Adrenal gland (tissue), 12 donors: ENCODE data around the gene INTS3. TPM values are rescaled to one million over a fixed set of nuclear protein-coding genes. Genes with fewer than 3 reads are reported as not detected.

Experiments used
- DNase-seq, 7 donors: peaks; one replicate each; pipeline ENCODE4 v3.0.0-alpha.2; 2019 to 2020
- H3K27ac ChIP-seq, 5 donors: fragments of 200-600 bp; sonication (generic) in 4 of 5; 1 replicate in 3 of 5; 2 replicates in 2 of 5; pipeline versions ENCODE4 v1.5.1 to v1.8.0; 2016 to 2020; ENCODE audit warnings: mild to moderate bottlenecking in 1 of 5
- H3K27me3 ChIP-seq: fragments of 200-600 bp; 2 replicates; pipeline ENCODE4 v1.8.0; 2021
- H3K36me3 ChIP-seq, 2 donors: fragments of 200-600 bp; replicated peaks in 1 of 2; 1 replicate in 1 of 2; 2 replicates in 1 of 2; pipeline versions ENCODE4 v1.5.1 to v1.8.0; 2018 to 2022
- H3K4me1 ChIP-seq, 2 donors: fragments of 200-600 bp; replicated peaks in 1 of 2; 1 replicate in 1 of 2; 2 replicates in 1 of 2; pipeline versions ENCODE4 v1.5.1 to v1.8.0; 2018 to 2021
- H3K4me3 ChIP-seq, 4 donors: fragments of 200-600 bp; sonication (generic) in 3 of 4; one replicate each; pipeline ENCODE4 v1.5.1; 2016 to 2018
- H3K9me3 ChIP-seq, 3 donors: fragments of 200-600 bp; sonication (generic) in 1 of 3; replicated peaks in 1 of 3; 1 replicate in 2 of 3; 2 replicates in 1 of 3; pipeline versions ENCODE4 v1.5.1 to v1.8.0; 2016 to 2021
- POLR2A ChIP-seq, 2 donors: fragments of 450-650 bp; IDR thresholded peaks; one replicate each; pipeline ENCODE4 v1.6.1; 2017; ENCODE audit warnings: antibody characterized with exemption in 2 of 2, mild to moderate bottlenecking in 2 of 2, moderate library complexity in 1 of 2
- WGBS, 4 donors: extraction: QIAGEN DNeasy Blood & Tissue Kit in 2 of 4; methylation state at CpG; one replicate each; pipeline versions ENCODE4 v1.1.5 to v1.1.7; 2013 to 2017; 5-methylcytosine and 5-hydroxymethylcytosine counted together
- intact Hi-C, 2 donors: fragments of 100-400 bp; cut with DNase I; formaldehyde crosslinking; loops; one replicate each; pipeline versions ENCODE4 v1.14.1 to v1.15.0; 2022 to 2023
- polyA plus RNA-seq, 3 donors: library from polyadenylated mRNA; stranded (reverse); fragments of 200-250 nt in 2 of 3; fragments of 350-450 nt in 1 of 3; fragmentation: Illumina TruSeq in 1 of 3; extraction: RNeasy Lipid Tissue Mini Kit (QIAGEN cat#74804) in 1 of 3; gene quantifications; one replicate each; pipeline ENCODE4 v1.2.3, GENCODE V29; 2013 to 2014
- total RNA-seq, 9 donors: library from RNA; depleted of rRNA in 4 of 9; stranded (reverse); fragments of >200 nt in 4 of 9; fragments of 120-200 nt in 1 of 9; fragmentation: NEBNext Ultra II Directional in 1 of 9; extraction: Animal tissue kit (Norgen Biotek cat#: 25700) in 1 of 9; gene quantifications; one replicate each; pipeline versions ENCODE4 v1.1.0 to v1.2.4, GENCODE V29; 2013 to 2023
- TF ChIP-seq, protein P1 (sequence below), 6 experiments: fragments of 450-650 bp in 4 of 6; fragments of 200-600 bp in 2 of 6; sonication (generic) in 1 of 6; IDR thresholded peaks; 1 replicate in 5 of 6; 2 replicates in 1 of 6; pipeline versions ENCODE4 v1.5.1 to v1.8.0; 2016 to 2021; ENCODE audit warnings: antibody characterized with exemption in 6 of 6, mild to moderate bottlenecking in 2 of 6, moderate library complexity in 1 of 6
- donor health status: healthy with polysubstance abuse.
- donor health status: Bipolar disorder and iron deficiency.
- donor health status: DM: yes; HTN: yes; CAD: no.
- donor health status: DM: no; HTN: no; CAD: no.
- donor health status: DM: no; HTN: no; CAD: no.
- donor health status: DM: yes; HTN: yes; CAD: no.

The INTS3 gene
- total and polyA plus RNA-seq, 12 donors, result 40.7 to 148 (median 61.2) TPM

DNA sequence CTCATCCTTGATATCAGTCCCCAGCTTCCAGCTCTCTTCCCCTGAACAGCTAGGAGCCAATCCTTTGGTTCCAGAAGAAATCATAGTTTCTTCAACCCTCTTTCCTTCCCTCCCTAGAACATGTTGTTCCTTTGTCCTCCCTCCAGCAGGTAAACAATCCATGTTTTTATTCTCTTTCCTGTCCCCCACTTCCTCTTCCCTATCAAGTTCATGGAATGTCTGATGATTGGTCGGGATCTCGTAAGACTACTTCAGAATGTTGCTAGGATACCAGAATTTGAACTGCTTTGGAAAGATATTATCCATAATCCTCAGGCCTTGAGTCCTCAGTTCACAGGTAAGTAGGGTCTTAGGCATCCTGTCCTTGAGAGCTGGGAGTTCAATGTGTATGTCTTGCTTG is 24.2 kb downstream of the INTS3 start:
- Histone ChIP-seq H3K36me3 (peaks cover 0 to 91% of the 10 kb centered on the region in 2 donors), H3K4me1 (peaks cover 8 to 12% of the 10 kb centered on the region in 2 donors), H3K9me3 (no peaks in the 10 kb centered on the region), H3K27me3 (no peaks in the 10 kb centered on the region), H3K4me3 (no peak overlapping the region), H3K27ac (peak overlapping the region in 4 of 5 donors; percentile 27 to 67 (median 46))
- intact Hi-C loops, result loop anchor here in 1 of 2 donors (5.0 kb wide), 1 partner anchor 70 kb away; no protein-coding TSS in a partner anchor
- WGBS, 4 donors, result 72 to 98% (median 80%) methylated on average over 2 of the region's 2 CpGs
- TF ChIP-seq, protein P1, sequence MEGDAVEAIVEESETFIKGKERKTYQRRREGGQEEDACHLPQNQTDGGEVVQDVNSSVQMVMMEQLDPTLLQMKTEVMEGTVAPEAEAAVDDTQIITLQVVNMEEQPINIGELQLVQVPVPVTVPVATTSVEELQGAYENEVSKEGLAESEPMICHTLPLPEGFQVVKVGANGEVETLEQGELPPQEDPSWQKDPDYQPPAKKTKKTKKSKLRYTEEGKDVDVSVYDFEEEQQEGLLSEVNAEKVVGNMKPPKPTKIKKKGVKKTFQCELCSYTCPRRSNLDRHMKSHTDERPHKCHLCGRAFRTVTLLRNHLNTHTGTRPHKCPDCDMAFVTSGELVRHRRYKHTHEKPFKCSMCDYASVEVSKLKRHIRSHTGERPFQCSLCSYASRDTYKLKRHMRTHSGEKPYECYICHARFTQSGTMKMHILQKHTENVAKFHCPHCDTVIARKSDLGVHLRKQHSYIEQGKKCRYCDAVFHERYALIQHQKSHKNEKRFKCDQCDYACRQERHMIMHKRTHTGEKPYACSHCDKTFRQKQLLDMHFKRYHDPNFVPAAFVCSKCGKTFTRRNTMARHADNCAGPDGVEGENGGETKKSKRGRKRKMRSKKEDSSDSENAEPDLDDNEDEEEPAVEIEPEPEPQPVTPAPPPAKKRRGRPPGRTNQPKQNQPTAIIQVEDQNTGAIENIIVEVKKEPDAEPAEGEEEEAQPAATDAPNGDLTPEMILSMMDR (IDR thresholded peaks at IDR 0.05), result no peak
- TF ChIP-seq POLR2A (IDR thresholded peaks at IDR 0.05), result no peak
- no peak for DNase-seq

DNA sequence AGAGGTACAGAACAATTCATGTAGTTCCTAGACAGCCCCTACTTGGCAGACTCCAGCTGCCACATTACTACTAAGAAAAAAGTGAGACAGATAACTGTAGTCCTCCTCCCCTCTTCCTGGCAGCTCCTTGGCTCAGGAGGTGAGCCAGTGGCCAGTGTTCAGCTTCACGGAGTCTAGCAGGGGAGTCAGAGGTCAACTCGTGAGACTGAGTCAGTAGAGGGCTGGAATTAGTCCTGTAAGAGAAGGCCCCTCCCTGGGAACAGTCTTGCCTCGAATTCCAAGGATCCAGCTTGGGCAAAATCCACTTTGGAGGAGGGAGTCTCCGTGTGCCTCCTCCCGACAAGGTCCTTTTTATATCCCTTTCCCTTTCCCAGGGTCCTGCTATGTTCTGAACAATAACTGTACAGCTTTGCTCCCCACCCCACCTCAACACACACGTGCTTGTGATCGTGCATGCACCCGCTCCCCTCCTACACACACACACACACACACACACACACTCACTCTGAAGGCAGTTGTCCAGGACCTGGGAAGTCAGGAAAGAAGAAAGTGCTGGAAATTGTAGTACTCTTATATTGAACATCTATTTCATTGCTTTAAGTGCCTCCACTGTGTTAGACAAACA is 24.8 kb downstream of the INTS3 start:
- intact Hi-C loops, result loop anchor here in 1 of 2 donors (5.0 kb wide), 1 partner anchor 70 kb away; no protein-coding TSS in a partner anchor
- DNase-seq, result peak; percentile 59 to 86 (median 79)
- H3K36me3 ChIP-seq, result peaks cover 0 to 91% of the 10 kb centered on the region in 2 donors
- H3K4me3 ChIP-seq, result no peak overlapping the region
- WGBS, 4 donors, result 37 to 58% (median 52%) methylated on average over 5 to 8 of the region's 8 CpGs
- H3K27ac ChIP-seq, result peak overlapping the region in 4 of 5 donors; percentile 27 to 67 (median 46)
- peaks cover 8 to 12% of the 10 kb centered on the region in 2 donors for H3K4me1 ChIP-seq
- H3K9me3 ChIP-seq, result no peaks in the 10 kb centered on the region
- peak in 1 of 2 donors; percentile 37 for TF ChIP-seq POLR2A (IDR thresholded peaks at IDR 0.05)
- TF ChIP-seq, protein P1 (IDR thresholded peaks at IDR 0.05), result no peak
- no peaks in the 10 kb centered on the region for H3K27me3 ChIP-seq

DNA sequence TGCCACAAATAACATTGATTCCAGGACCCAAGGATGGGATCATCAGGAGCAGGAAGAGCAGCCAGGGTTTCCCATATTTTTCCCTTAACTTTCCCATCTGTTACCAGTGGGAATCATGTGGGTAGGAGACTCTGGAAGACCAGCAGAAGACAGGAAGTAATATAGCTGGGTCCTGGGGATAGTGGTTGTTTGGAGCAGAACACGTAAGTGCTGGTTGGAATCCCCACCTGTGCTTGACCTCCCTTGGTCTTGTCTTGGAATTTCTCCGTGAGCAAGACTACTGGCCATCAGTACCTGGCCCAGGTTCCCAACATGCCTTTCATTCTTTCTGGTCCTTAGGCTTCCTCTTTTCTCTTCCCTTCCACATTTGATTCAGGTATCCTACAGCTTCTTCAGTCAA is 26.4 kb downstream of the INTS3 start:
- intact Hi-C loops, result loop anchor here in 1 of 2 donors (5.0 kb wide), 1 partner anchor 72 kb away; no protein-coding TSS in a partner anchor
- peaks cover 0 to 94% of the 10 kb centered on the region in 2 donors for H3K36me3 ChIP-seq
- no peak overlapping the region for H3K27ac ChIP-seq

DNA sequence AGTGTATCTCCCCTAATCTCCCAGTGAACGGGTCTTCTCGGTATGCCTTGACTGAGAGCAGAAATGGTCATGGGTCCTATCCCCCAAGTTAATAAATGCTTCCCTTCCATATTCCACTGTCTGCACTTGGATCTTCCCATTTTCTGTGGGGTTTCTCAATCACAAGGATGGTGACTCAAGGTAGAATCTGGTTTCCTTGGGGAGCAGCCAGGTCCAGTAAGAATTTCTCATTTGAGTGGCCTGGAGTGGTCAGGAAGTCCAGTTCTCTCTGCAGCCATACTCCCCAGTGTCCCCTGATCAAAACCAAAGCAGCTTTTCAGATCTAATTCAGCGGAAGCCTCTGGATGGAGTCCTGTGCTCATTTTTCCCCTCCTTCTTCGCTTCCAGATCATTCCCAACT is 32.6 kb downstream of the INTS3 start:
- H3K27me3 ChIP-seq, result no peaks in the 10 kb centered on the region
- no peak overlapping the region for H3K27ac ChIP-seq
- H3K4me3 ChIP-seq, result no peak overlapping the region
- TF ChIP-seq, protein P1 (IDR thresholded peaks at IDR 0.05), result no peak
- TF ChIP-seq POLR2A (IDR thresholded peaks at IDR 0.05), result no peak
- peaks cover 0 to 92% of the 10 kb centered on the region in 2 donors for H3K36me3 ChIP-seq
- intact Hi-C loops, result loop anchor here (5.0 to 10.0 kb wide), 2 partner anchors 78 to 246 kb away; no protein-coding TSS in a partner anchor
- no peaks in the 10 kb centered on the region for H3K9me3 ChIP-seq
- no peaks in the 10 kb centered on the region for H3K4me1 ChIP-seq
- DNase-seq, result peak in 1 of 7 donors; percentile 39
- 86 to 98% (median 93%) methylated on average over 4 of the region's 4 CpGs for WGBS, 4 donors

More for the DNA sequence above, 26.4 kb downstream of the INTS3 start:
- Histone ChIP-seq H3K4me1 (peaks cover 8 to 11% of the 10 kb centered on the region in 2 donors), H3K9me3 (no peaks in the 10 kb centered on the region), H3K27me3 (no peaks in the 10 kb centered on the region), H3K4me3 (no peak overlapping the region)
- no peak for DNase-seq
- TF ChIP-seq, protein P1 (IDR thresholded peaks at IDR 0.05), result no peak
- TF ChIP-seq POLR2A (IDR thresholded peaks at IDR 0.05), result no peak
- WGBS, 4 donors, result 91 to 100% (median 93%) methylated on average over 2 of the region's 2 CpGs
